IMR-90 (cell line): ENCODE measurements around the gene SMAP1. TPM values are rescaled to one million over a fixed set of nuclear protein-coding genes. Genes with fewer than 3 reads are reported as not detected.

Experiments used
- ATAC-seq: fragments of 200-7000 bp; cut with Tn5 transposase; 2 replicates; pipeline ENCODE4 v1.9.1; 2020; ENCODE audit warnings: low read depth, mild to moderate bottlenecking, moderate library complexity
- BruUV-seq: library from RNA; stranded (reverse); fragments of 400-500 nt; replicated peaks from 2 replicates; lab custom pipeline; 2021; lab: Mats Ljungman, UMichigan
- CTCF ChIA-PET: fragments of 300-600 bp; formaldehyde crosslinking; extraction: SDS; loops from one replicate; lab custom pipeline; 2021; ENCODE audit warnings: antibody characterized with exemption; lab: Yijun Ruan, JAX
- POLR2A ChIA-PET: fragments of 300-600 bp; sonication (Branson Sonifier 250); formaldehyde crosslinking; loops from one replicate; lab custom pipeline; 2022; ENCODE audit warnings: antibody characterized with exemption; ENCODE audit not compliant: unreplicated experiment; lab: Charles Lee
- DNase-seq: peaks from one replicate; pipeline ENCODE4 v3.0.0; 2013
- H2AFZ ChIP-seq: replicated peaks from 2 replicates; pipeline ENCODE3; 2013; ENCODE audit warnings: low read length, mild to moderate bottlenecking; ENCODE audit not compliant: poor library complexity
- H2AK5ac ChIP-seq: 2 replicates; pipeline ENCODE4 v1.6.1; 2013; ENCODE audit warnings: low read depth, low read length, inconsistent platforms
- H2AK9ac ChIP-seq: replicated peaks from 2 replicates; pipeline ENCODE3; 2013; ENCODE audit warnings: mild to moderate bottlenecking, low read depth, low read length, moderate library complexity; ENCODE audit not compliant: poor library complexity
- H2BK120ac ChIP-seq: 2 replicates; pipeline ENCODE4 v1.6.1; 2013; ENCODE audit warnings: low read depth, low read length, inconsistent platforms
- H2BK15ac ChIP-seq: 3 replicates; pipeline ENCODE4 v1.6.1; 2013; ENCODE audit warnings: low read depth, low read length, inconsistent platforms
- H2BK20ac ChIP-seq: 2 replicates; pipeline ENCODE4 v1.6.1; 2013; ENCODE audit warnings: low read depth, mild to moderate bottlenecking, inconsistent platforms, low read length, moderate library complexity
- H2BK5ac ChIP-seq: 2 replicates; pipeline ENCODE4 v1.6.1; 2013; ENCODE audit warnings: mild to moderate bottlenecking, low read depth, low read length, inconsistent platforms; ENCODE audit not compliant: poor library complexity, severe bottlenecking
- H3K14ac ChIP-seq: replicated peaks from 2 replicates; pipeline ENCODE4 v1.6.1; 2013; ENCODE audit warnings: low read depth, low read length, inconsistent platforms
- H3K18ac ChIP-seq: 2 replicates; pipeline ENCODE4 v1.6.1; 2013; ENCODE audit warnings: low read depth, low read length, control low read depth
- H3K23ac ChIP-seq: 2 replicates; pipeline ENCODE4 v1.6.1; 2013; ENCODE audit warnings: low read depth, low read length, inconsistent platforms
- H3K27ac ChIP-seq: 2 replicates; pipeline ENCODE4 v1.5.1; 2013; ENCODE audit warnings: mild to moderate bottlenecking, control low read depth, low read length; ENCODE audit not compliant: insufficient read depth
- H3K27me3 ChIP-seq: 2 replicates; pipeline ENCODE4 v1.6.1; 2013; ENCODE audit warnings: low read length; ENCODE audit not compliant: control insufficient read depth, insufficient read depth
- H3K36me3 ChIP-seq: 2 replicates; pipeline ENCODE4 v1.6.1; 2013; ENCODE audit warnings: low read length, mixed read lengths; ENCODE audit not compliant: control insufficient read depth, insufficient read depth
- H3K4ac ChIP-seq: 2 replicates; pipeline ENCODE4 v1.6.1; 2013; ENCODE audit warnings: low read depth, low read length, inconsistent platforms
- H3K4me1 ChIP-seq: 2 replicates; pipeline ENCODE4 v1.6.1; 2013; ENCODE audit warnings: low read length, mixed read lengths; ENCODE audit not compliant: control insufficient read depth, insufficient read depth
- H3K4me2 ChIP-seq: 2 replicates; pipeline ENCODE4 v1.6.1; 2013; ENCODE audit warnings: low read depth, mild to moderate bottlenecking, control low read depth, low read length, moderate library complexity
- H3K4me3 ChIP-seq: 2 replicates; pipeline ENCODE4 v1.5.1; 2013; ENCODE audit warnings: low read depth, mild to moderate bottlenecking, control low read depth, low read length, moderate library complexity; ENCODE audit not compliant: insufficient read depth
- H3K56ac ChIP-seq: 2 replicates; pipeline ENCODE4 v1.6.1; 2013; ENCODE audit warnings: low read length, inconsistent platforms; ENCODE audit not compliant: insufficient read depth; ENCODE audit errors: extremely low read depth
- H3K79me1 ChIP-seq, 2 experiments: 2 replicates each; pipeline ENCODE4 v1.6.1; 2013; ENCODE audit warnings: low read length in 2 of 2, inconsistent platforms in 1 of 2, low read depth in 1 of 2
- H3K9ac ChIP-seq: 2 replicates; pipeline ENCODE4 v1.6.1; 2013; ENCODE audit warnings: low read depth, low read length, control low read depth
- H3K9me1 ChIP-seq: 2 replicates; pipeline ENCODE4 v1.6.1; 2013; ENCODE audit warnings: low read length, inconsistent platforms; ENCODE audit not compliant: insufficient read depth
- H3K9me3 ChIP-seq: 2 replicates; pipeline ENCODE4 v1.6.1; 2013; ENCODE audit warnings: low read length; ENCODE audit not compliant: control insufficient read depth, insufficient read depth
- H4K20me1 ChIP-seq: 2 replicates; pipeline ENCODE4 v1.6.1; 2013; ENCODE audit warnings: low read length, inconsistent platforms; ENCODE audit not compliant: insufficient read depth
- H4K5ac ChIP-seq: 2 replicates; pipeline ENCODE4 v1.6.1; 2013; ENCODE audit warnings: mild to moderate bottlenecking, low read depth, low read length, control low read depth
- H4K8ac ChIP-seq, 2 experiments: 2 replicates each; pipeline ENCODE4 v1.6.1; 2013; ENCODE audit warnings: low read depth in 2 of 2, low read length in 2 of 2, control low read depth in 1 of 2, inconsistent platforms in 1 of 2
- H4K91ac ChIP-seq: 2 replicates; pipeline ENCODE4 v1.6.1; 2013; ENCODE audit warnings: low read depth, low read length, inconsistent platforms; ENCODE audit not compliant: insufficient read depth
- CHD1 ChIP-seq: IDR thresholded peaks from 2 replicates; pipeline ENCODE4 v1.6.1; 2012; ENCODE audit warnings: low read depth, low read length, improper control_type of control experiment
- MAFK ChIP-seq: IDR thresholded peaks from 2 replicates; pipeline ENCODE4 v1.6.1; 2012; ENCODE audit warnings: low read depth, low read length, improper control_type of control experiment
- MAZ ChIP-seq: IDR thresholded peaks from 2 replicates; pipeline ENCODE4 v1.6.1; 2012; ENCODE audit warnings: low read depth, mild to moderate bottlenecking, low read length, improper control_type of control experiment, moderate library complexity, borderline replicate concordance
- MXI1 ChIP-seq: IDR thresholded peaks from 2 replicates; pipeline ENCODE4 v1.6.1; 2012; ENCODE audit warnings: low read depth, mild to moderate bottlenecking, low read length, moderate library complexity, borderline replicate concordance
- POLR2A ChIP-seq: IDR thresholded peaks from 2 replicates; pipeline ENCODE4 v1.6.1; 2012; ENCODE audit warnings: mild to moderate bottlenecking, low read depth, low read length
- RFX5 ChIP-seq: IDR thresholded peaks from 2 replicates; pipeline ENCODE4 v1.8.0; 2012; ENCODE audit warnings: low read depth, mild to moderate bottlenecking, low read length, moderate library complexity
- SMC3 ChIP-seq: fragments of 150-350 bp; IDR thresholded peaks from 2 replicates; pipeline ENCODE4 v1.6.1; 2016; ENCODE audit warnings: low read depth, mild to moderate bottlenecking, antibody characterized with exemption, low read length, moderate library complexity
- USF2 ChIP-seq: fragments of 150-350 bp; IDR thresholded peaks from 2 replicates; pipeline ENCODE4 v1.6.1; 2017; ENCODE audit warnings: mild to moderate bottlenecking, antibody characterized with exemption, low read length, low read depth
- WGBS, 2 experiments: methylation state at CpG; one replicate each; pipeline versions ENCODE4 v1.1.5 to v1.1.7; 2013; ENCODE audit warnings: missing lambda C conversion rate in 2 of 2; ENCODE audit not compliant: insufficient read length in 1 of 2; ENCODE audit errors: extremely low coverage in 2 of 2; 5-methylcytosine and 5-hydroxymethylcytosine counted together
- dilution Hi-C: fragments of 300-500 bp; cut with HindIII; formaldehyde crosslinking; loops from one replicate; pipeline ENCODE4 v1.14.3; 2018; ENCODE audit warnings: low sequenced_read_pairs; ENCODE audit not compliant: unreplicated experiment
- in situ Hi-C: fragments of 300-500 bp; cut with MboI; formaldehyde crosslinking; loops from 3 replicates; pipeline ENCODE4 v1.14.3; 2019; ENCODE audit warnings: low sequenced_read_pairs, inconsistent platforms, mixed read lengths
- intact Hi-C: fragments of 100-400 bp; cut with micrococcal nuclease; formaldehyde crosslinking; loops from 2 replicates; pipeline ENCODE4 v1.10.0; 2022
- polyA plus RNA-seq, 3 experiments: library from polyadenylated mRNA; depleted of rRNA; stranded (reverse); fragments of >200 nt; gene quantifications; 2 replicates each; pipeline ENCODE4 v1.2.3, GENCODE V29; 2012; ENCODE audit warnings: low replicate concordance in 1 of 3
- total RNA-seq: library from RNA; depleted of rRNA; stranded (reverse); fragments of >200 nt; gene quantifications from 2 replicates; pipeline ENCODE4 v1.2.3, GENCODE V29; 2012
- TF ChIP-seq, protein P1 (sequence below): conservative IDR thresholded peaks from 2 replicates; pipeline ENCODE4 v1.5.1; 2012; ENCODE audit warnings: mild to moderate bottlenecking, low read depth, low read length, improper control_type of control experiment
- TF ChIP-seq, protein P2 (sequence below): fragments of 150-350 bp; IDR thresholded peaks from 2 replicates; pipeline ENCODE4 v1.6.1; 2016; ENCODE audit warnings: low read depth, mild to moderate bottlenecking, low read length, moderate library complexity, borderline replicate concordance

Gene SMAP1
- total and polyA plus RNA-seq, 2 of the 4 experiments (the other 2 are of a cell fraction) = 14.8 to 16.7 TPM

GRCh38 chr6:70620746-70621145 is 46.9 kb upstream of the SMAP1 start (continued):
- TF ChIP-seq MAZ = no peak
- TF ChIP-seq, protein P1, sequence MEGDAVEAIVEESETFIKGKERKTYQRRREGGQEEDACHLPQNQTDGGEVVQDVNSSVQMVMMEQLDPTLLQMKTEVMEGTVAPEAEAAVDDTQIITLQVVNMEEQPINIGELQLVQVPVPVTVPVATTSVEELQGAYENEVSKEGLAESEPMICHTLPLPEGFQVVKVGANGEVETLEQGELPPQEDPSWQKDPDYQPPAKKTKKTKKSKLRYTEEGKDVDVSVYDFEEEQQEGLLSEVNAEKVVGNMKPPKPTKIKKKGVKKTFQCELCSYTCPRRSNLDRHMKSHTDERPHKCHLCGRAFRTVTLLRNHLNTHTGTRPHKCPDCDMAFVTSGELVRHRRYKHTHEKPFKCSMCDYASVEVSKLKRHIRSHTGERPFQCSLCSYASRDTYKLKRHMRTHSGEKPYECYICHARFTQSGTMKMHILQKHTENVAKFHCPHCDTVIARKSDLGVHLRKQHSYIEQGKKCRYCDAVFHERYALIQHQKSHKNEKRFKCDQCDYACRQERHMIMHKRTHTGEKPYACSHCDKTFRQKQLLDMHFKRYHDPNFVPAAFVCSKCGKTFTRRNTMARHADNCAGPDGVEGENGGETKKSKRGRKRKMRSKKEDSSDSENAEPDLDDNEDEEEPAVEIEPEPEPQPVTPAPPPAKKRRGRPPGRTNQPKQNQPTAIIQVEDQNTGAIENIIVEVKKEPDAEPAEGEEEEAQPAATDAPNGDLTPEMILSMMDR = no peak

GRCh38 chr6:70622461-70622860 is 45.2 kb upstream of the SMAP1 start:
- Histone ChIP-seq H3K56ac (no peak overlapping the region), H4K91ac (no peak overlapping the region), H2AK5ac (no peak overlapping the region), H3K4me1 (no peaks in the 10 kb centered on the region), H2BK5ac (no peak overlapping the region), H3K27me3 (no peaks in the 10 kb centered on the region), H3K36me3 (no peaks in the 10 kb centered on the region), H2AFZ (no peak overlapping the region), H3K4ac (no peak overlapping the region), H3K9me3 (no peaks in the 10 kb centered on the region), H4K8ac (no peak overlapping the region), H3K18ac (no peak overlapping the region), H3K14ac (no peak overlapping the region), H2AK9ac (no peak overlapping the region), H2BK120ac (no peak overlapping the region), H3K9me1 (no peaks in the 10 kb centered on the region), H3K4me3 (no peak overlapping the region), H3K79me1 (no peaks in the 10 kb centered on the region), H3K9ac (no peak overlapping the region), H2BK20ac (no peak overlapping the region), H3K4me2 (no peak overlapping the region), H3K23ac (no peak overlapping the region), H3K27ac (no peak overlapping the region), H4K5ac (no peak overlapping the region), H4K20me1 (no peaks in the 10 kb centered on the region), H2BK15ac (no peak overlapping the region)
- in situ Hi-C loops (no loop called here), intact Hi-C loops (no loop called here), dilution Hi-C loops (no loop called here)
- no TSS peak for BruUV-seq
- ChIA-PET CTCF (no interaction called here), POLR2A (interaction anchor here (0.6 kb wide), 1 partner anchor 826 kb away, joined by 3 read pairs; no protein-coding TSS in a partner anchor)
- ATAC-seq (no peak), DNase-seq (no peak)
- no CpG with 5 or more reads among the region's 1 CpG for WGBS, 2 experiments
- TF ChIP-seq, protein P2, sequence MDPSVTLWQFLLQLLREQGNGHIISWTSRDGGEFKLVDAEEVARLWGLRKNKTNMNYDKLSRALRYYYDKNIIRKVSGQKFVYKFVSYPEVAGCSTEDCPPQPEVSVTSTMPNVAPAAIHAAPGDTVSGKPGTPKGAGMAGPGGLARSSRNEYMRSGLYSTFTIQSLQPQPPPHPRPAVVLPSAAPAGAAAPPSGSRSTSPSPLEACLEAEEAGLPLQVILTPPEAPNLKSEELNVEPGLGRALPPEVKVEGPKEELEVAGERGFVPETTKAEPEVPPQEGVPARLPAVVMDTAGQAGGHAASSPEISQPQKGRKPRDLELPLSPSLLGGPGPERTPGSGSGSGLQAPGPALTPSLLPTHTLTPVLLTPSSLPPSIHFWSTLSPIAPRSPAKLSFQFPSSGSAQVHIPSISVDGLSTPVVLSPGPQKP = no peak
- TF ChIP-seq CHD1 (no peak), SMC3 (no peak), POLR2A (no peak), USF2 (no peak), RFX5 (no peak), MAFK (no peak), MAZ (no peak), MXI1 (no peak)
- TF ChIP-seq, protein P1 = no peak
